COLO668 (cell line): ENCODE data around the gene CDC25A.
"Not testable (repeated sequence)": the region's sequence is repeated elsewhere in the genome, so short reads cannot be mapped to it uniquely, and the experiment has no call there.

Experiments
- DNase-seq: peaks from one replicate; lab custom pipeline; 2025; ENCODE audit not compliant: unreplicated experiment; lab: John Stamatoyannopoulos, UW

The CDC25A gene

DNA sequence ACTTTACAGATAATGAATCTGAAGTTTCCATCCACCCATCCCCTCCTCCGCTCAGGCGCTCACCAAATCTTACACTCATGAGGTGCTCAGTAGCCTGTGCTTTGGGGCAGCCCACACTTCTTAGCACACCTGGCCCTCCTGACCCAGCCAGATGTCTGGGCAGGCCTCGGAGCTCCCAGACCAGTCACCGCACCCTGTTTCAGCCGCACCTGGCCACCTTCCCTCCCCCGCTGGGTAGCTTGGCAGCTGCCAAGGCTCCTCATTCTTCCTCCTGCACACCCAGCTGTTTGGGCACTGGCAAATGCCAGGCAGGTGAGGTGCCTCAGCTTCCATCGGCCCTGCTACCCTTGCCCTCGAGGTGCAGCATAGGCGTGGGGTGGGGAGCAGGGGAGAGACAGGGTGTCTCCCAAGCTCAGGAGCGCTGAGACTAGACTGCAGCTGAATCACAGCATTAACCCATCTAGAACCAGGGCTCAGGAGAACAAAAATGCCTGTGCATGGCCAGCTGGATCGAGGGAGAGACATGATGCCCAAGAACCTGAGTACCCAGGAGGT, 45.8 kb downstream of the CDC25A start:
- peak; percentile 56 for DNase-seq

DNA sequence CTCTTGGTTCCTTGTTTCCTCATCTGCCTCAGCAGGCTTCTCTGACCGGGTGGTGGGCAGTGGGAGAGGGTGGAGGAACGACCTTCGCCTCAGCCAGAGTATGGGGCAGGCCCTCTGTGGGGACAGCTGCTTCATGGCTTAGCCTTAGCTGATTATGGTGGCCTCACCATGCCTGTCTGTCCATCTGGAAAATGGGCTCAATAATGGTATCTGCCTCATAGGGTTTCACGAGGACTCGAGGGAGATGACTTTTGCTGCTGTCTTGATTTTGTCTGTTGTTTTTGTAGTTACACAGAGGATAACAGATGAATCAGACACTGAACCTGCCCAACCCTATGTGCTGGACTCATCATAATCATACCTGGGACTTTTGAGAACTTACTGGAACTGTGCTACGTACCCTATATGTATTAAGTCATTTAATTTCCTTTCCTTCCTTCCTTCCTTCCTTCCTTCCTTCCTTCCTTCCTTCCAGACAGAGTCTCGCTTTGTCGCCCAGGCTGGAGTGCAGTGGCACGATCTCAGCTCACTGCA, 46.5 kb downstream of the CDC25A start:
- DNase-seq, result no peak

DNA sequence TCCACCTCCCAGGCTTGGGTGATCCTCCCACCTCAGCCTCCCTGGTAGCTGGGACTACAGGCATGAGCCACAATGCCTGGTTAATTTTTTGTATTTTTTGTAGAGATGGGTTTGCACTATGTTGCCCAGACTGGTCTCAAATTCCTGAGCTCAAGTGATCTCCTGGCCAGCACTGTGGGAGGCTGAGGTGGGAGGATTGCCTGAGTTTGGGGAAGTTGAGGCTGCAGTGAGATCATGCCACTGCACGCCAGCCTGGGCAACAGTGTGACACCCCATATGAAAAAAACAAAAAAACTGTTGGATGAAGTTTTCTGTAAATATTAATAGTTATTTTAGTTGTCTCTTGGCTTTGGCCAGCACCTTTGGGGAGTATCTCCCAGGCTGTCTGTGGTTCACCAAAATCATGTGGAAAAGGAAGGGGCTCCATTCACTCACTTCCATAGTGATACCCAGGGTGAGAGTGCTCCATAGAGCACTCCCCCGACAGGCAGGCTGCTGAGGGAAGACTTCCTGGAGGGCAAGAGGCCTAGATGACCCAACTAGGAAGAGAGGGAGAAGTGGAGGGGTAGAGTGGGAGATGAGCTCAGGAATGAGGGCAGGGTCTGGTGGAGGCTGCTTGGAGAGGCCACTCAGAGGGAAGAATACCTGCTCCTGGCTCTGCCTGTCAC, 47.1 kb downstream of the CDC25A start:
- DNase-seq, result no peak

GRCh38 chr3:48140336-48140757, 47.9 kb downstream of the CDC25A start:
- DNase-seq, result no peak

DNA sequence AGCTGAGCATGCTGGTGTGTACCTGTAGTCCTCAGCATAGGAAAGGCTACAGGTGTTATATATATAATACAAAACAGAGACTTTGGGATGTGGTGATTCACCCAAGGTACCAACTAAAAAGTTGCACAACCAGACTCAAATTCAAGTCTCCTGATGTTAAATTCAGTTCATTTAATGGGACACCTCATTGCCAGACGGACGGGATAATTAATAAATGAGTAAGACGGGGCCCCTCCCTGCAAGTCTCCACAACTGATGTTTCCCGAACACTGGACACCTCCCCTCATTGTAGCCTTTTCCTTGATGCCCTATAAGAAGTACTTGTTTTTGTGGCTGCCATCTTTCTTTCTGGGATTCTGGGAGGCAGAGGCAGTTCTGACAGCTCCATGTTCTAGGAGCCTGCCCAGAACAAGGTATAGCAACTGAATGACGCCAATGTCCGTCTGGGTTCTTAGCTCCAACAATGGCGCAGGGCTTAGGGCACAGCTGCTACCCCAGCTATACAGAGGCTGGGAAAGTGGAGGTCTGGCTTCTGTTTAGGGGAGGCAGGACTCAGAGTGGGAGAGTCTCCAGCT, 50.7 kb downstream of the CDC25A start:
- DNase-seq, result no peak

DNA sequence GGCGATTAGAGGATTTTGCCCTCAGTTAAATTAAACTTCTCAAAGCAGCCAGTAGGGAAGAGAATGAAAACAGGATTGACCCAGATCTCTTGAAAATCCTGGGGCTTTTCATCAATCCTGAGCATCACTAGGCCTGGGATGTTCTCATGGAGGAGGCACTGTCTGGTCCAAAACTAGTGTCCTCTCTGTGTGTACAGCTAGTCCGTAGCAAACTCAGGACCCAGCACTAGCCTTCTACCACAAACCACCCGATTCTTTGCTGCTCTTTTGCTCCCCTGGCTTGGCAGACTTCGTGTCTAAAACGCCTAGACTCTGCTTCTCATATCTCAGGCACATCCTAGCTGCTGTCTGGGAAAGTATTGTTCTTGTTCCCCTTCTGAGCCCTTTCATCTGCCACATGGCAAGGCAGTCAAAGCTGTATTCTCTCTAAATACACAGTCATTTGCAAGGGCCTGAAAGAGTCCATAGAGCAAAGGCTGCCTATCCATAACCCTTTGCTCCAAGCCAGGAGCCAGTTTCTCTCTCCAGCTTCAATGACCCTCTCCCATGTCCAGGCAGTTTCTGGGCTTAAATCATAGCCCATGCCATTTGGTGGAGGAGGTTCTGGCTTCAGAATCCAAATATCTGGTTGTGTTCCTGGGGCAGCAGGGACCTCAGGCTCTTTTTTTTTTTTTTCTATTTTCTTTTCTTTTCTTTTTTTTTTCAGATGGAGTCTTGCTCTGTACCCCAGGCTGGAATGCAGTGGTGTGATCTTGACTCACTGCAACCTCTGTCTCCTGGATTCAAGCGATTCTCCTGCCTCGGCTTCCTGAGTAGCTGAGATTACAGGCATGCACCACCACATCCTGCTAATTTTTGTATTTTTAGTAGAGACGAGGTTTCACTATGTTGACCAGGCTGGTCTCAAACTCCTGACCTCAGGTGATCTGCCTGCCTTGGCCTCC, 52.4 kb downstream of the CDC25A start:
- DNase-seq, result no peak

DNA sequence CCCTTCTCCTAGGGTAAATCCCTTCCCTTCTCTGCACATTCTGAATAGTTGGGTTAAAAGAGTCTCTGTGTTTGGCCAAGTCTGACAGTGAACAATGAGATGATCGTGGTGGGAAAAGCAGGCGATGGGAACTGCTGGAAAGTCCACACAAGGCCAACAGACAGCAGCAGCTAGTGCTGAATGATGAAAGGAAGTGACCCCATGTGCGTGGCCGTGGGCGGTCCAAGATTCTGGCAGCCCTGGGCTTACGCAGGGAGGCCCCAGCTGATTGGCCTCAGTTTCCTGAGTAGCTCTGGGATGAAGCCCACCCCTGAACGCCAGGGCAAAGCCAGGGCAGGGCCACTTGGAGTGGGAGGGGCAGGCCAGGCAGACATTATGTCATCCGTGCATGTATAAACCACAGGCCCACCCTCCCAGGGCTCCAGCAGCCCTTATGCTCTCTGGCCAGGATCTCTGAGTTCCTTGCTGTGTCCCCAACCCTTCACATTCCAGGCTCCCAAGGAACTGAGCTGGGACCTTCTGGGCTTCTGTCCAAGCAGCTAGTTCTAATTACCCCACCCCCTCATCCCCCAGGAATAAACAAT, 57.8 kb downstream of the CDC25A start:
- no peak for DNase-seq

GRCh38 chr3:48129921-48130320, 58.3 kb downstream of the CDC25A start:
- no peak for DNase-seq

DNA sequence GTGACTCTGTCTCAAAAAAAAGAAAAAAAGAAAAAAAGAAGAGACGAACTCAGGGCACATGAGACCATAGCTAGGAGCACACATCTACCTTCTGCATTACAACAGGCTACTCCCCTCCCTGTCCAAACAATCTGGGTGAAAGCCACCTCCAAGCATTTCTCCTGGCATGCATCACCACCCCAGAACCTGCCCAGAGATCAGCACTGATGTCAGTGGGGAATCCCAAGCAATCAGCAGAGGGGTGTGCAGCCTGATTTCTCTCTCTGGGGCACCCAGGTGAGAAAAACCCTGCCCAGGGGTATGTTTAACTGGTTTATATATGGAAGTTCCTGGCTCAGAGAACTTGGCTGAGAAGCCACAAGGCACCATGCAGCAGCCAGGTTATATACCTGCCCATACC, 59.4 kb downstream of the CDC25A start:
- DNase-seq, result no peak

DNA sequence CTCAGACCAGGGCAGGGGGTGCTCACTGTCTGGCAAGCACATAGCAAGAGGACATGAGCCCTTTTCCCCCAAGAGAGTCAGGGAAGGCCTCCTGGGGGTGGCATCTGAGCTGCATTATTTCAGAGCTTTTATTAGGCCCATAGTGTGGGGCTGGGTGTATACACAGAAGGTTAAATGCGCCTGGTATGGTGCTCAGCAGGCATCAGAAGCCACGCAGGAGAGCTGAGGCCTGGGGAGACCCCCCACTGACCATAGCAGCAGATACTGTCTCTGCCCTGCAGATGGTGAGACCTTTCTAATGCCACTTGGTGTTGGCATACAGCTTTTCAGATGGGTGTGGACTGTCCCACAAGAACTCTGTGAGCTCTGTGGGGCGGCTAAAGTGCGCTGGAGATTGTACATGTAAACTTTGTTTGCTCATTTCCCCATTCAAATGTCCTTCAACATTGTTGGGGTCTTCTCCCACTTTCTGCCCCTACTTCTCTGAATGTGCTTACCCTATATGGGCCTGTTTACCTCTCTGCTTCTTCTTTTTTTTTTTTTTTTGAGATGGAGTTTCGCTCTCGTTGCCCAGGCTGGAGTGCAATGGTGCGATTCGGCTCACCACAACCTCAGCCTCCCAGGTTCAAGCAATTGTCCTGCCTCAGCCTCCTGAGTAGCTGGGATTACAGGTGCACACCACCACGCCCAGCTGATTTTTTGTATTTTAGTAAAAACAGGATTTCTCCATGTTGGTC, 62.2 kb downstream of the CDC25A start:
- no peak for DNase-seq

GRCh38 chr3:48125013-48125705, 63.1 kb downstream of the CDC25A start:
- no peak for DNase-seq

DNA sequence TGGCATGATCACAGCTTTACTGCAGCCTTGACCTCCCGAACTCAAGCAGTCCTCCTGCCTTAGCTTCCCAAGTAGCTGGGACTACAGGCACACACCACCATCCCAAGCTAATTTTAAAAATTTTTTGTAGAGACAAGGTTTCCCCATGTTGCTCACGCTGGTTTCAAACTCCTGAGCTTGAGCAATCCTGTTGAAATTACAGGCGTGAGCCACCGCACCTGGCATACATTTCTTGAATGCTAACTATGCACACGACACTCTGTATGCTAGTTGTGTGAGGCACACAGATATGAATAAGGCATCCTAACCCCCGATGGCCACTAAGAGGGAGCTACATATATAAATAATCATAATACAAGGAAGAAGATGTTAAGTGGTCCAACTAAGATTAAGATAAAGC, 64.9 kb downstream of the CDC25A start:
- no peak for DNase-seq

DNA sequence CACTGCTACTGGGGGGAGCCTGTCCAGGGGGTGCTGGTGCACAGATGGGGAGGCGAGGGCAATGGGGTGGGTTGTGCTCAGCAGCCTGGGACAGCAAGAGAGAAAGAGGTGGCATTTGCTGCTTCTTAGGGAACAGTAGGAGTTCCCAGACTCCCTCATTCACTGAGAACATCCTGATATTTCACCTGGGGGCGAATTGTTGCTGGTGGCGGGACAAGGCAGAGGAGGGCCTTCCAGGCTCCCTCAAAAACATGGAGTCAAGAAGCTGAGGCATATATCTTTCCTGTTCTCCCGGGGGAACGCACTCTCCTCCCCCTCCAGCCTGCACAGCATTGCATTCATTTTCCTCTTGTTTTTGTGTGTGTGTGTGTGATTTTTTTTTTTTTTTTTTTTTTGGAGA, 65.7 kb downstream of the CDC25A start:
- DNase-seq, result no peak

DNA sequence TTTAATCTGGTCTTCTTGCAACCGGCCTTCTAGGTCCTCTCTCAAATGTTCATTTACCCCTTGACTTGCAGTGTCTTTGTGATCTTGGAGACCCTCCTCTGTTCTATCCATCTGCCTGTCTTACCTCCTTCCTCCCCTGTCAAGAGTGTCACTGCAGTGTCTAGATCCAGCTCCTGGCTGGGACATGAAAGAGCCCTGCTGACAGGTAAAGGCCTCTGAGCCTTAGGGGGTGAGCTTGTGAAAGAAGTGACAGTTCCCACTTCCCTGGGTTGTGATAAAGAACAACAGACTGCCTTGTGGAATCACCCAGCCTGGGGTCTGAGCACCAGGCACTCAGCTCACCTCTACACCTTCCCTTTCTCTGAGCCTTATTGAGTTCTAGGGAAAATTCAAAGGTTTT, 68.0 kb downstream of the CDC25A start:
- no peak for DNase-seq

DNA sequence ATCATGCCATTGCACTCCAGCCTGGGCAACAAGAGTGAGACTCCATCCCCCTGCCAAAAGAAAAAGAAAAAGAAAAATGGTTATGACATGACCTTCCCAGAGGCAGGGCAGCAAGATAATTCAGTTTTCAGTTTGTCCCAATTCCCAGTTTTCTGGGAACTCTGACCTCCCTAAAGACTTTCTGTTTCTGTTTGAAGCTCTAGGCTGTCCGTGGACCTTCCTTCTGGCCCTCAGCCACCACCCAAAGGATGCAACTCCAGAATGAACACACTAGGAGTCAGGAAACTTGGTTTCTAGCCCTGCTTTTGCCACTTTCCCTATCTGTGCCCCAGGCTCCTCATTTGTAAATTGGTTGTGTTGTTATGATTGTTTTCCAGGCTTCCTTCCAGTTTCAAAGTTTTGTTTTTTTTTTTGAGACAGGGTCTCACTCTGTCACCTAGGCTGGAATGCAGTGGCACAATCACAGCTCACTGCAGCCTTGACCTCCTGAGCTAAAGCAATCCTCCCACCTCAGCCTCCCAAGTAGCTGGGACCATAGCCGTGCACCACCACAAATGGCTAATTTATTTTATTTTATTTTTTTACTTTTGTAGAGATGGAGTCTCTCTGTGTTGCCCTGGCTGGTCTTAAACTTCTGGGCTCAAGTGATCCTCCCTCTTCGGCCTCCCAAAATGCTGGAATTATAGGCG, 68.6 kb downstream of the CDC25A start:
- DNase-seq, result no peak

GRCh38 chr3:48118928-48119327, 69.3 kb downstream of the CDC25A start:
- no peak for DNase-seq

DNA sequence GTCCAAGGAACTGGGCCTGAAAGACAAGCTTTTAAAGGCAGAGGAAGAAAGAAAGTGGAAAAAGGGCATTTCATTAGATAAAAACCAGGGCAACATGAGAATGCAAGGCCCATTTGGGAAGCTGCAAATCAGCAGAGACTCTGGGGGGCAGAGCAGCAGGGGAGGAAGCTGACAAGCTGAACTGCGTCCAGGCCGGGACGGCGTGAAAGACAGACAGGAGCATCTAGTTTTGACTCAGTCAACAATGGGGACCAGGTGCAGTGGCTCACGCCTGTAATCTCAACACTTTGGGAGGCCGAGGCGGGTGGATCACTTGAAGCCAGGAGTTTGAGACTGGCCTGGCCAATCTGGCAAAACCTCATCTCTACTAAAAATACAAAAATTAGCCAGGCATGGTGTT, 69.9 kb downstream of the CDC25A start:
- no peak for DNase-seq

DNA sequence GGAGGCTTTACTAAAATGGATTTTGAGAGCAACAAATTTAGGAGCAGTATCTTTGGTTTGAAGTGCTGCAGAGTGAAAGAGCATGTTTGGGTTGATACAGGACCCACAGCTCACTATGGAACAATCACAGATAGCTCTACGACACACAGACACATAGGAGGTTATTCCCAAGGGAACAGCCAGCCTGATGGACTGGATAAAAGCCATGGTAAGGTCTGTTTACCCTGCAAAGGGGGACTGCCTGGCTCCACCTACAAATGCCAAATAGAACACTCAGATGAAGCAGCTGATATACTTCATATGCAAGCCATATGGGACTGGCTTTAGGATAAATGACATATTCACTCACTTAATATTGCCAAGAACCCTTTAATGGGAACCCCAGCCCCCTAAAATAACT, 75.4 kb downstream of the CDC25A start:
- DNase-seq, result no peak

DNA sequence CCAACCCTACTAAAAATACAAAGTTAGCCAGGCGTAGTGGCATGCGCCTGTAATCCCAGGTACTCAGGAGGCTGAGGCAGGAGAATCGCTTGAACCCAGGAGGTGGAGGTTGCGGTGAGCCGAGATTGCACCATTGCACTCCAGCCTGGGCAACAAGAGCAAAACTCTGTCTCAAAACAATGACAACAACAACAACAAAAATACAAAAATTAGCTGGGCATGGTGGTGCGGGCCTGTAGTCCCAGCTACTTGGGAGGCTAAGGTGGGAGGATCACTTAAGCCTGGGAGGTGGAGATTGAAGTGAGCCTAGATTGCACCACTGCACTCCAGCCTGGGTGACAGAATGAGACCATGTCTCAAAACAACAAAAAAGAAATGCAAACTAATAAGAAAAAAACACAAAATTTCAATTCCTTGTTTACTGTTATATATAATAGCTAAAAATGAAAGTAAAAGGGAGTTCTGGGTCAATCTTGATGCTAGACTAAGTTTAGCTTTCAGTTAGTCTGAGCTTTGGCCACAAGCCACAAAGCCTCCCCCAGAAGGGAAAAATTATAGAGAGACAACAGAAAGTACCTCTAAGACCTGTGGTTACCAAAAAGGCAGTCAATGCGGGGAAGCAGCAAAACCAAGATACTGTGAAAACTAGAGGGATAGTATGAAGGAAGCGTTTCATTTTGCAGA, 76.0 kb downstream of the CDC25A start:
- DNase-seq, result not testable (repeated sequence)
